Progenitor cell of endocrine pancreas (in vitro differentiated cells): ENCODE results near the gene XPO1. TPM values are rescaled to one million over a fixed set of nuclear protein-coding genes. Genes with fewer than 3 reads are reported as not detected.

Experiments used
- DNase-seq: peaks from one replicate; pipeline ENCODE4 v3.0.0; 2021; ENCODE audit warnings: low spot score; ENCODE audit not compliant: unreplicated experiment
- H3K27ac Mint-ChIP-seq: 2 replicates; pipeline ENCODE4 v1.8.0; 2021; ENCODE audit warnings: mild to moderate bottlenecking, moderate library complexity, mixed read lengths
- H3K27me3 Mint-ChIP-seq: 2 replicates; pipeline ENCODE4 v1.8.0; 2021; ENCODE audit warnings: mixed read lengths
- H3K36me3 Mint-ChIP-seq: 2 replicates; pipeline ENCODE4 v1.8.0; 2022; ENCODE audit warnings: mixed read lengths; ENCODE audit not compliant: insufficient read depth
- H3K4me1 Mint-ChIP-seq: 2 replicates; pipeline ENCODE4 v1.8.0; 2021; ENCODE audit warnings: low read depth, mixed read lengths
- H3K4me3 Mint-ChIP-seq: 2 replicates; pipeline ENCODE4 v1.8.0; 2021; ENCODE audit warnings: low read depth, mild to moderate bottlenecking, moderate library complexity, mixed read lengths
- H3K9me3 Mint-ChIP-seq: 2 replicates; pipeline ENCODE4 v1.8.0; 2021; ENCODE audit warnings: low read depth, mixed read lengths
- total RNA-seq: library from RNA; stranded (reverse); gene quantifications from 2 replicates; pipeline ENCODE4 v1.2.1, GENCODE V29; 2021
- TF ChIP-seq, protein P1 (sequence below): fragments of 200-600 bp; sonication (generic); IDR thresholded peaks from one replicate; pipeline ENCODE4 v1.5.0; 2021; ENCODE audit warnings: antibody characterized with exemption, mild to moderate bottlenecking; ENCODE audit not compliant: unreplicated experiment

The XPO1 gene
- total RNA-seq, 1 donor from 2014 or later = 236 TPM

- H3K9me3 Mint-ChIP-seq = peaks cover 12% of the 10 kb centered on the region
- H3K36me3 Mint-ChIP-seq = peaks cover 17% of the 10 kb centered on the region
- no peak overlapping the region for H3K27ac Mint-ChIP-seq
- peaks cover 10% of the 10 kb centered on the region for H3K4me1 Mint-ChIP-seq
- TF ChIP-seq, protein P1, sequence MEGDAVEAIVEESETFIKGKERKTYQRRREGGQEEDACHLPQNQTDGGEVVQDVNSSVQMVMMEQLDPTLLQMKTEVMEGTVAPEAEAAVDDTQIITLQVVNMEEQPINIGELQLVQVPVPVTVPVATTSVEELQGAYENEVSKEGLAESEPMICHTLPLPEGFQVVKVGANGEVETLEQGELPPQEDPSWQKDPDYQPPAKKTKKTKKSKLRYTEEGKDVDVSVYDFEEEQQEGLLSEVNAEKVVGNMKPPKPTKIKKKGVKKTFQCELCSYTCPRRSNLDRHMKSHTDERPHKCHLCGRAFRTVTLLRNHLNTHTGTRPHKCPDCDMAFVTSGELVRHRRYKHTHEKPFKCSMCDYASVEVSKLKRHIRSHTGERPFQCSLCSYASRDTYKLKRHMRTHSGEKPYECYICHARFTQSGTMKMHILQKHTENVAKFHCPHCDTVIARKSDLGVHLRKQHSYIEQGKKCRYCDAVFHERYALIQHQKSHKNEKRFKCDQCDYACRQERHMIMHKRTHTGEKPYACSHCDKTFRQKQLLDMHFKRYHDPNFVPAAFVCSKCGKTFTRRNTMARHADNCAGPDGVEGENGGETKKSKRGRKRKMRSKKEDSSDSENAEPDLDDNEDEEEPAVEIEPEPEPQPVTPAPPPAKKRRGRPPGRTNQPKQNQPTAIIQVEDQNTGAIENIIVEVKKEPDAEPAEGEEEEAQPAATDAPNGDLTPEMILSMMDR = no peak
- no peak overlapping the region for H3K4me3 Mint-ChIP-seq
- no peak for DNase-seq
- H3K27me3 Mint-ChIP-seq = no peaks in the 10 kb centered on the region
Measured at GRCh38 chr2:61443342-61444041, 94.7 kb downstream of the XPO1 start.

DNA sequence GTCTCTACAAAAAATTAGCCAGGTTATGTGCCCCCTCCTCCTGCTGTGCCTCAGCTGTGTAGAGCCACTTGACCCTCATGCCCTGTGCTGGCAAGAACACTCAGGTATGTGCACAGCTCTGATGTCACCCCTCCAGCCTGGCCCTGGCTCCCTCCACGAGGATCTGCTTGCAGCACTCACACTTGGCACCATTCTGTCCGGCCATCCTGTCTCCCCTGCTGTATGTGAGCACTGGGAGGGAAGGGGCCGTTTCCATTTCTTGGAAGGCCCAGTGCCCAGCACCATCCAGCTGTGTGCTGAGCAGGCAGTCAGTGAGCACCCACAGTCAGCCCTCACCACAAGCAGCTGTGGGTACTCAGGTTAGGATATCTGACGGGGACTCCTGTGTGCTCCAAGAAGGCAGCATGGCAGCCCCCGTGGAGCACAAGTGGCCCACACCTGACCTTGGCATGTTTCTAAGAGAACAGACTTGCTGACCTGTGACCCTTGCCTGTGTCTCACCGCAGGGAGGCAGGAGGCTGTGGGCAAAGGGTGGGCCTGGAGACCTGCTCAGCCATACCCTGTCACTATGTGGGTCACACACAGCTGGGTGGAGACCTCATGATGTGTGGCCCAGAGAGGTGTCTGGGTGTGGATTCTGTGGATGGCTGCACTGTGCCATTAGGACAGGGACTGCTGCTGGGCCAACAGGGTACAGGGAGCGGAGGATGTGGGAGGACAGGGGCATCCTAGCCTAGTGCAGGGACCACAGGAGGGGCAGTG, 98.7 kb downstream of the XPO1 start:
- Mint-ChIP-seq H3K4me1 (peaks cover 10% of the 10 kb centered on the region), H3K4me3 (no peak overlapping the region), H3K27me3 (no peaks in the 10 kb centered on the region), H3K27ac (peak overlapping the region; percentile 49), H3K9me3 (peaks cover 28% of the 10 kb centered on the region), H3K36me3 (peaks cover 32% of the 10 kb centered on the region)
- TF ChIP-seq, protein P1 = no peak
- DNase-seq = no peak

- H3K4me1 Mint-ChIP-seq = peaks cover 8% of the 10 kb centered on the region
- TF ChIP-seq, protein P1 = no peak
Measured at GRCh38 chr2:61438670-61439069, 99.5 kb downstream of the XPO1 start.

DNA sequence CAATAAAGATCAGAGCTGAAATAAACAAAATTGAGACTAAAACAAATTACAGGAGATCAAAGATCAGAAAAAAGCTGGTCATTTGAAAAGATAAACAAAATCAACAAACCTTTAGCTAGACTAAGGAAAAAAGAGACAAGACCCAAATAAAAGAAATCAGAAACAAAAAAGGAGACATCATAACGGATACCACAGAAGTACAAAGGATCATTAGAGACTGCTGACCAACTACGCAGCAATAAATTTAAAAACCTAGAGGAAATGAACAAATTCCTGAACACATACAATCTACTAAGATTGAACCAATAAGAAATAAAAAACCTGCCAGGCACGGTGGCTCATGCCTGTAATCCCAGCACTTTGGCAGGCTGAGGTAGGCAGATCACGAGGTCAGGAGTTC, 101.0 kb downstream of the XPO1 start:
- no peak overlapping the region for H3K4me3 Mint-ChIP-seq
- peaks cover 28% of the 10 kb centered on the region for H3K36me3 Mint-ChIP-seq
- no peak overlapping the region for H3K27ac Mint-ChIP-seq
- H3K4me1 Mint-ChIP-seq = peaks cover 14% of the 10 kb centered on the region
- H3K27me3 Mint-ChIP-seq = no peaks in the 10 kb centered on the region
- DNase-seq = no peak
- H3K9me3 Mint-ChIP-seq = peaks cover 25% of the 10 kb centered on the region
- TF ChIP-seq, protein P1 = no peak

More at GRCh38 chr2:61438670-61439069, 99.5 kb downstream of the XPO1 start:
- H3K27me3 Mint-ChIP-seq = no peaks in the 10 kb centered on the region
- no peak for DNase-seq
- no peak overlapping the region for H3K4me3 Mint-ChIP-seq
- peaks cover 29% of the 10 kb centered on the region for H3K36me3 Mint-ChIP-seq
- peaks cover 25% of the 10 kb centered on the region for H3K9me3 Mint-ChIP-seq
- no peak overlapping the region for H3K27ac Mint-ChIP-seq

DNA sequence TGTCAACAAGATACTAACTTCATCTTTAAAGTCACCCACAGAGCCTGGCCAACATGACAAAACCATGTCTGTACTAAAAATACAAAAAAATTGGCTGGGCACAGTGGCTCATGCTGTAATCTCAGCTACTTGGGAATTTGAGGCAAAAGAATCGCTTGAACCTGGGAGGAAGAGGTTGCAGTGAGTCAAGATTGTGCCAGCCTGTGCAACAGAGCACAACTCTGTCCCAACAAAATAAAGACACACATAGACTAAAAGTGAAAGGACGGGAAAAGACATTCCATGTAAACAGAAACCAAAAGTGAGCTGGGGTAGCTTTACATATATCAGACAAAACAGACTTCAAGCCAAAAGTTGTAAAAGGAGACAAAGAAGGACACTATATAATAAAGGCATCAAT, 102.1 kb downstream of the XPO1 start:
- Mint-ChIP-seq H3K4me1 (peaks cover 12% of the 10 kb centered on the region), H3K36me3 (peaks cover 28% of the 10 kb centered on the region), H3K27me3 (no peaks in the 10 kb centered on the region), H3K27ac (no peak overlapping the region), H3K9me3 (peaks cover 25% of the 10 kb centered on the region), H3K4me3 (no peak overlapping the region)
- TF ChIP-seq, protein P1 = no peak
- no peak for DNase-seq
